GM18505 (cell line): ENCODE measurements around the gene PXDC1.
"Not testable (repeated sequence)": the region's sequence is repeated elsewhere in the genome, so short reads cannot be mapped to it uniquely, and the experiment has no call there.

Experiments
- ATAC-seq: cut with Tn5 transposase; IDR thresholded peaks from one replicate; pipeline ENCODE4 v1.9.1; 2021; ENCODE audit not compliant: unreplicated experiment
- POLR2A ChIP-seq: IDR thresholded peaks from 4 replicates; pipeline ENCODE4 v1.6.1; 2011; ENCODE audit warnings: borderline replicate concordance; ENCODE audit not compliant: insufficient read depth, insufficient read length; ENCODE audit errors: extremely low read depth

The PXDC1 gene

GRCh38 chr6:3775386-3775785 is 23.9 kb upstream of the PXDC1 start:
- TF ChIP-seq POLR2A, result no peak

GRCh38 chr6:3773678-3774298 is 22.3 kb upstream of the PXDC1 start:
- TF ChIP-seq POLR2A, result no peak
- ATAC-seq, result no peak

More at GRCh38 chr6:3775386-3775785, 23.9 kb upstream of the PXDC1 start:
- no peak for ATAC-seq

GRCh38 chr6:3772127-3772999 is 20.9 kb upstream of the PXDC1 start:
- ATAC-seq, result not testable (repeated sequence)

- no peak for TF ChIP-seq POLR2A
- ATAC-seq, result no peak
These were observed 20.0 kb upstream of the PXDC1 start for GRCh38 chr6:3771407-3772011.

GRCh38 chr6:3770023-3770720 is 18.7 kb upstream of the PXDC1 start:
- TF ChIP-seq POLR2A, result no peak
- ATAC-seq, result no peak

DNA sequence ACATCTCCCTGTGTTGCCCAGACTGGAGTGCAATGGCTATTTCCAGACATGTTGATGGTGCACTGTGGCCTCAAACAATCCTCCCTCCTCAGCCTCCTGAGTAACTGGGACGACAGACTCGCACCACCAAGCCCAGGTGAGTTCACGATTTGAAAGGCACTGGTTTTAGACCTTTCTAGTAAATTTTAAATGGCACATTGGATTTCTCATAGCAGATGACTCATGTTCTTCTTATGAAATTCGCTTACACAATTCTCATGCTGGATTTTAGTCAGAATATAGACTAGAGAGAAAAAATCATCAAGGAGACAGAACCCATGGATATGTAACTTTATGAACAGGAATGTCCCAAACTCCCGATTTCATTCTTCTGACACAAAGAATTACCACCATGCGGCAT is 18.1 kb upstream of the PXDC1 start:
- no peak for ATAC-seq
- no peak for TF ChIP-seq POLR2A

GRCh38 chr6:3768502-3768901 is 17.0 kb upstream of the PXDC1 start:
- no peak for TF ChIP-seq POLR2A
- no peak for ATAC-seq

GRCh38 chr6:3767483-3767882 is 16.0 kb upstream of the PXDC1 start:
- not testable (repeated sequence) for ATAC-seq

GRCh38 chr6:3766214-3766613 is 14.7 kb upstream of the PXDC1 start:
- no peak for ATAC-seq
- no peak for TF ChIP-seq POLR2A

DNA sequence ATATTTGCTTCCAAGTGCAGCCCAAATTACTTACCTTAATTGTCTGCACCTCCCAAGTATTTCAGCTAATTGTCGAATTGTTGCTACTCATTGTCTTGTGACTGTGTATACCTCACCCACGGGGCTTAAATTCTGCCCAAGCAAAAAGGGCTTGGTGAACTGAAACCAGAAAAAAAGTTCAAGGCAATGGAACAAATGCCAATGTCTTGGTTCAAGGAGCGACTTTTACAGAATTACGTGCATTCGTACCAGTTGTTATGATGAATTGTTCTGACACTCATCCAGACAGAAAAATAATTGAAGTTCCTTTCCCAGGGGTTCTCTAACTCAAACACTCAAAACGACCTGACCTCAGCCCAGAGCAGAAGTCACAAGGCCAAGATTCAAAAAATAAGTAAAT is 13.9 kb upstream of the PXDC1 start:
- no peak for TF ChIP-seq POLR2A
- ATAC-seq, result no peak

- TF ChIP-seq POLR2A, result no peak
- ATAC-seq, result no peak
These were observed 13.2 kb upstream of the PXDC1 start for GRCh38 chr6:3764516-3765335.

GRCh38 chr6:3762852-3763251 is 11.3 kb upstream of the PXDC1 start:
- no peak for TF ChIP-seq POLR2A
- no peak for ATAC-seq

DNA sequence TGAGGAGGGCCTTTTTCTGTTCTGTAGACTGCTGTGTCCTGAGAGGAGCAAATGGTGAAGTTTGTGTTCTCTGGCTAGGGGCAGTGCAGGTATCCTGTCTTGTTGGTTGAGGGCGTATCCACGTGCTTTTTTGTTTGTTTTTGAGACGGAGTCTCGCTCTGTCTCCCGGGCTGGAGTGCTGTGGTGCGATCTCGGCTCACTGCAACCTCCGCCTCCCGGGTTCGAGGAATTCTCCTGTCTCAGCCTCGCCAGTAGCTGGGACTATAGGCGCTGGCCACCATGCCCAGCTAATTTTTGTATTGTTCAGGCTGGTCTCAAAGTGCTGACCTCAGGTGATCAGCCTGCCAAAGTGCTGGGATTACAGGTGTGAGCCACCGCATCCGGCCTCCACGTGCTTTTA is 10.8 kb upstream of the PXDC1 start:
- TF ChIP-seq POLR2A, result no peak
- ATAC-seq, result no peak
